SH-SY5Y (cell line): ENCODE measurements around the gene PLPPR2.

Source experiments
- GATA2 ChIP-seq: IDR thresholded peaks from 2 replicates; pipeline ENCODE4 v1.6.1; 2011; ENCODE audit warnings: mild to moderate bottlenecking, low read depth, low read length
- GATA3 ChIP-seq: IDR thresholded peaks from 2 replicates; pipeline ENCODE4 v1.6.1; 2011; ENCODE audit warnings: low read depth, mild to moderate bottlenecking, low read length, moderate library complexity

DNA sequence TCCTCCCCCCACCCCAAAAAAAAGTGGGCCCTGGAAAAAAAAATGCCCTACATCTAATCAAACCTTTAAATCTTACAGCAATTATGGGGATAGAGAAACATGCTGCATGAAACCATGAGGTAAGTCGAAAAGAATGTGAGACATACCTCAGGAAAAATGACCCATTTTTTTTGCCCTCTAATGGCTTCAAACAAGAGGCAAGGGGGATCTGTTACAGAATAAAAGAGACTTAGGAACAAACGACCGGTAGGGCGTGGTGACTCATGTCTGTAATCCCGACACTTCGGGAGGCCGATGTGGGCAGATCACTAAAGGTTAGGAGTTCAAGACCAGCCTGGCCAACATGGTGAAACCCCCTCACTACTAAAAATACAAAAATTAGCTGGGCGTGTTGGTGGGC lies 55.5 kb downstream of the PLPPR2 start:
- TF ChIP-seq GATA2 (no peak), GATA3 (no peak)
